SJSA1 (cell line): ENCODE data around the gene NCKAP5. TPM values are rescaled to one million over a fixed set of nuclear protein-coding genes. Genes with fewer than 3 reads are reported as not detected.

Experiments used
- DNase-seq, 2 experiments: peaks; one replicate each; pipeline ENCODE4 v3.0.0-alpha.2; 2015 to 2020; ENCODE audit warnings: low spot score in 2 of 2, low read depth in 1 of 2
- H3K27ac ChIP-seq: fragments of 250-450 bp; sonication (Bioruptor Pico); 2 replicates; pipeline ENCODE4 v1.5.1; 2020; ENCODE audit warnings: mild to moderate bottlenecking, moderate library complexity
- H3K27me3 ChIP-seq: fragments of 250-450 bp; sonication (Bioruptor Pico); replicated peaks from 2 replicates; pipeline ENCODE4 v1.5.1; 2020; ENCODE audit warnings: mild to moderate bottlenecking, moderate library complexity
- H3K36me3 ChIP-seq: fragments of 250-450 bp; sonication (Bioruptor Pico); 2 replicates; pipeline ENCODE4 v1.5.1; 2020; ENCODE audit warnings: mild to moderate bottlenecking
- H3K4me1 ChIP-seq: fragments of 250-450 bp; sonication (Bioruptor Pico); replicated peaks from 2 replicates; pipeline ENCODE4 v1.6.1; 2021; ENCODE audit warnings: mild to moderate bottlenecking
- H3K4me3 ChIP-seq: fragments of 250-450 bp; sonication (Bioruptor Pico); 2 replicates; pipeline ENCODE4 v1.5.1; 2020; ENCODE audit warnings: mild to moderate bottlenecking
- H3K9me3 ChIP-seq: fragments of 250-450 bp; sonication (Bioruptor Pico); replicated peaks from 2 replicates; pipeline ENCODE4 v1.5.1; 2020; ENCODE audit warnings: mild to moderate bottlenecking
- total RNA-seq: library from RNA; depleted of rRNA; stranded (reverse); fragments of >200 nt; shearing (Covaris generic); gene quantifications from 2 replicates; pipeline ENCODE4 v1.2.3, GENCODE V29; 2014

The NCKAP5 gene
- total RNA-seq, 1 experiment from 2014 or later, result 2.5 TPM

GRCh38 chr2:132738223-132738622 lies 830.0 kb downstream of the NCKAP5 start:
- no peak overlapping the region for H3K27ac ChIP-seq
- no peaks in the 10 kb centered on the region for H3K9me3 ChIP-seq
- H3K36me3 ChIP-seq, result no peaks in the 10 kb centered on the region
- 0 out of 2 replicates have a peak, but pooled peaks cover 4% of the 10 kb centered on the region for H3K4me1 ChIP-seq
- H3K27me3 ChIP-seq, result no peaks in the 10 kb centered on the region
- H3K4me3 ChIP-seq, result no peak overlapping the region
- DNase-seq, result no peak

DNA sequence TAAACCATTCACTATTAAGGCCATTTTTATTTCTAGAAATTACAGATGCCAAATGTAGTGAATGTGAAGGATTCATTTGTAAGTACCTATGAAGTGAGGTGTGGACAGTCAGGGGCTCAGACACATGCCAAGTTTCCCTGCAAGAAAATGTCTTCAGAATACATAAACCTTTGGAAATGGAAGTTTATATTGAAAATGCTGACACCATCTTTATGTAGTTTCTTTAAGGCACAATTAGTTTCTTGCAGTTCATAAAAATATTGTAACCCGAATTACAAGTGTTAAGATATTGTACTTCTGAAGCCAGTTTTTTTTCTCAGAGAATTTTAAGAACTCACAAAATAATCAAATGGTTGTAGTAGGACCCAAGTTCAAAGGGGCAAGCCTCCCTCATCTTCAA lies 832.2 kb downstream of the NCKAP5 start:
- no peaks in the 10 kb centered on the region for H3K4me1 ChIP-seq
- no peaks in the 10 kb centered on the region for H3K27me3 ChIP-seq
- DNase-seq, result no peak
- H3K27ac ChIP-seq, result no peak overlapping the region
- no peaks in the 10 kb centered on the region for H3K9me3 ChIP-seq
- H3K4me3 ChIP-seq, result no peak overlapping the region
- no peaks in the 10 kb centered on the region for H3K36me3 ChIP-seq

DNA sequence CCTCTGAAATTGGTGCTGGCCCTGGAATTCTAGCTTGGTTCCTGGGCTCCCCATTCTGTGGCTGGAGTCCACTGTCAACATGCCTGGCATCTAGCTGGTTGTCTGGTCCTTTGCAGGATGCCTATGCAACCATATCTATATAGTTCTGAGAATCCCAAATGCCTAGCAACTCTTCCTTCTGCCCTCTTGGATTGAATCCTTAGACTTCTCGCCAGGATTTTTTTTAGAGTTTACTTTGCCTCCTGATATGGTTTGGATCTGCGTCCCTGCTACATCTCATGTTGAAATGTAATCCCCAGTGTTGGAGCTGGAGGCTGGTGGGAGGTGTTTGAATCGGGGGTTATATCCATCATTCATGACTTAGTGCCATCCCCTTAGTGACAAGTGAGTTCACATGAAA lies 833.3 kb downstream of the NCKAP5 start:
- no peaks in the 10 kb centered on the region for H3K4me1 ChIP-seq
- no peaks in the 10 kb centered on the region for H3K27me3 ChIP-seq
- H3K27ac ChIP-seq, result no peak overlapping the region
- no peaks in the 10 kb centered on the region for H3K36me3 ChIP-seq
- H3K4me3 ChIP-seq, result no peak overlapping the region
- no peak for DNase-seq
- H3K9me3 ChIP-seq, result no peaks in the 10 kb centered on the region

GRCh38 chr2:132733094-132733493 lies 835.2 kb downstream of the NCKAP5 start:
- no peaks in the 10 kb centered on the region for H3K27me3 ChIP-seq
- H3K4me3 ChIP-seq, result no peak overlapping the region
- H3K9me3 ChIP-seq, result no peaks in the 10 kb centered on the region
- no peak overlapping the region for H3K27ac ChIP-seq
- no peaks in the 10 kb centered on the region for H3K36me3 ChIP-seq
- no peaks in the 10 kb centered on the region for H3K4me1 ChIP-seq
- no peak for DNase-seq

DNA sequence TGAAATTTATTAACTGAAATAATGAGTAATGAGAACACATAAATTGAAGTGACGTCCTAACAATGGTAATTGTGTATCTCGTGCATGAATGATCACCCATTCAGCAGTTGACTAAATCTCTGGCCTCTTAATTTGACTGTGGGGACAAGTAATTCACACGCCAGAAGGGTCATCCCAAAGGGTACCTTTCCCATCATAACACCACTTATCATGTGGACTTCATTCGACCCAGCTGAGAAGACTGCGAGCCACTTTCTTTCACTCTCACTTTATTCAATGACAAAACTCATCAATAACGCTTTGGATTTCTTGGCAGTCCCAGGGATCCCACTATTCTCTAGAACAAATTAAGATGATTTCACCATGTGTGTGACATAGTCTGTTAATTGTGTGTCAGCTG lies 835.6 kb downstream of the NCKAP5 start:
- Histone ChIP-seq H3K36me3 (no peaks in the 10 kb centered on the region), H3K27ac (no peak overlapping the region), H3K4me1 (no peaks in the 10 kb centered on the region), H3K4me3 (no peak overlapping the region), H3K27me3 (no peaks in the 10 kb centered on the region), H3K9me3 (no peaks in the 10 kb centered on the region)
- DNase-seq, result no peak

- no peak for DNase-seq
- H3K4me1 ChIP-seq, result no peaks in the 10 kb centered on the region
- no peaks in the 10 kb centered on the region for H3K36me3 ChIP-seq
- H3K27ac ChIP-seq, result no peak overlapping the region
- no peaks in the 10 kb centered on the region for H3K27me3 ChIP-seq
- H3K9me3 ChIP-seq, result no peaks in the 10 kb centered on the region
- H3K4me3 ChIP-seq, result no peak overlapping the region
These were observed 836.8 kb downstream of the NCKAP5 start for GRCh38 chr2:132731441-132731840.

- no peak for DNase-seq
These were observed 837.7 kb downstream of the NCKAP5 start for GRCh38 chr2:132730611-132731010.

DNA sequence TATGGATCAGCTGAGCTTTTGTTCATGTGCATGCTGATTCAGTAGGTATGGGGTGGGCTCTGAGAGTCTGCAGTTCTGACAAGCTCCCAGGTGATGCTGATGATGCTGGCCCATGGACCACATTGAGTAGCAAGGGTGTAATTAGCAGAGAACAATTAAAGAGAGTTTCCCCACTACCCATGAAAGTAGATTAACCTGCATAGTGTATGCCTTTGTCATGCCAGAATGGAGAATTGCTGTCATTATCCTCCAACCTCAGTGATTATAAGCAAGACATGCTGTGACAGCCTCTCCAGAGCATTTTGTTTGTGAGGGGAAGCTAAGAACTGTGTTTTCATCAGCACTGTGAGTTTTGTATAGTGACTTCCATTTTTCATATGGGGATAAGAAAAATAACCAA lies 838.7 kb downstream of the NCKAP5 start:
- no peaks in the 10 kb centered on the region for H3K4me1 ChIP-seq
- no peaks in the 10 kb centered on the region for H3K36me3 ChIP-seq
- H3K4me3 ChIP-seq, result no peak overlapping the region
- no peak overlapping the region for H3K27ac ChIP-seq
- H3K27me3 ChIP-seq, result no peaks in the 10 kb centered on the region
- no peak for DNase-seq
- no peaks in the 10 kb centered on the region for H3K9me3 ChIP-seq

More at GRCh38 chr2:132730611-132731010, 837.7 kb downstream of the NCKAP5 start:
- H3K4me1 ChIP-seq, result no peaks in the 10 kb centered on the region
- H3K27ac ChIP-seq, result no peak overlapping the region
- no peak overlapping the region for H3K4me3 ChIP-seq
- H3K9me3 ChIP-seq, result no peaks in the 10 kb centered on the region
- H3K27me3 ChIP-seq, result no peaks in the 10 kb centered on the region
- no peaks in the 10 kb centered on the region for H3K36me3 ChIP-seq

- no peak for DNase-seq
- H3K36me3 ChIP-seq, result no peaks in the 10 kb centered on the region
- H3K4me1 ChIP-seq, result no peaks in the 10 kb centered on the region
- H3K4me3 ChIP-seq, result no peak overlapping the region
- H3K27ac ChIP-seq, result no peak overlapping the region
- no peaks in the 10 kb centered on the region for H3K27me3 ChIP-seq
- no peaks in the 10 kb centered on the region for H3K9me3 ChIP-seq
These were observed 842.1 kb downstream of the NCKAP5 start for GRCh38 chr2:132726155-132726554.

GRCh38 chr2:132725748-132726147 lies 842.5 kb downstream of the NCKAP5 start:
- no peak for DNase-seq
- Histone ChIP-seq H3K27me3 (no peaks in the 10 kb centered on the region), H3K4me1 (no peaks in the 10 kb centered on the region), H3K36me3 (no peaks in the 10 kb centered on the region), H3K9me3 (no peaks in the 10 kb centered on the region), H3K27ac (no peak overlapping the region), H3K4me3 (no peak overlapping the region)

DNA sequence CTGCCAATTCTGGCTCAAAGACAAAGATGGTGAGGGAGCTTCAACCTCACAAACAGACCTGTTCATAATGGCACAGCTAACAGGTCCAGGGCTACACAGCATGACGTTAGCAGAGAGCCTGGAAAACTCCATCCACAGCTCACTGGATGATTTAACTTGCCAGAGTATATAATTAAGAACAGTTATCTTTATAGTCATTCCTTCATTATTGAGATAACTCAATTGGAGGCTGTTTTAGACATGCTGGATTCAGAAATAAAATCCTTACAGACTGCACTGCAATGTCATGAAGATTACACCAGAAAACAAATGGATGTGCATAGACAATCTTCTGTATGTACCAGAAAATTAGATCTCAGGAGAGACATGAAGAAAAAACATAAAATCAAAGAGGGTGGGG lies 843.1 kb downstream of the NCKAP5 start:
- Histone ChIP-seq H3K27ac (no peak overlapping the region), H3K4me3 (no peak overlapping the region), H3K36me3 (no peaks in the 10 kb centered on the region), H3K9me3 (no peaks in the 10 kb centered on the region), H3K4me1 (no peaks in the 10 kb centered on the region), H3K27me3 (no peaks in the 10 kb centered on the region)
- no peak for DNase-seq

DNA sequence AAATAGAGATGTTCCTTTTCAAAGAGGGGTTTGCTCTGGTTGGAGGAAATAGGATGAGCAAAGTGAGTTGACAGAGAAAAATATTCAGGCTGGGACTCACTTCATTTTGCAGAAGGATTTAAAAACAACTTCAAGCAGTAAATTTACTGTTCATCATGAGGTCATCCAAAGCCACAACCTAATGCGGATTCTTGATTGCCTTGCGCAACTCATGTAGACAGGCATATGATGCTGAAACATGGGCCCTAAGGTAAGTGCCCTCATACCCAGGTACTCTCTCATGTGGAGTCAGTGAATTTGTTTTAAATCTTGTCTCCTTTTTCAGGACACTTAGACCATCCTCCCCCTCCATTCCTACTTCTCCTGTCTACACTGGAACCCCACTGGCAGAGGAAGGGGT lies 846.3 kb downstream of the NCKAP5 start:
- Histone ChIP-seq H3K4me3 (no peak overlapping the region), H3K9me3 (no peaks in the 10 kb centered on the region), H3K27ac (no peak overlapping the region), H3K36me3 (no peaks in the 10 kb centered on the region), H3K27me3 (no peaks in the 10 kb centered on the region), H3K4me1 (no peaks in the 10 kb centered on the region)
- DNase-seq, result no peak

- Histone ChIP-seq H3K9me3 (no peaks in the 10 kb centered on the region), H3K27me3 (no peaks in the 10 kb centered on the region), H3K27ac (no peak overlapping the region), H3K4me3 (no peak overlapping the region), H3K4me1 (0 out of 2 replicates have a peak, but pooled peaks cover 6% of the 10 kb centered on the region), H3K36me3 (no peaks in the 10 kb centered on the region)
- DNase-seq, result no peak
These were observed 847.9 kb downstream of the NCKAP5 start for GRCh38 chr2:132720393-132720792.

GRCh38 chr2:132719480-132719879 lies 848.8 kb downstream of the NCKAP5 start:
- DNase-seq, result no peak
- no peaks in the 10 kb centered on the region for H3K27me3 ChIP-seq
- no peaks in the 10 kb centered on the region for H3K36me3 ChIP-seq
- H3K27ac ChIP-seq, result no peak overlapping the region
- 0 out of 2 replicates have a peak, but pooled peaks cover 6% of the 10 kb centered on the region for H3K4me1 ChIP-seq
- no peak overlapping the region for H3K4me3 ChIP-seq
- no peaks in the 10 kb centered on the region for H3K9me3 ChIP-seq

GRCh38 chr2:132716954-132717353 lies 851.3 kb downstream of the NCKAP5 start:
- no peaks in the 10 kb centered on the region for H3K36me3 ChIP-seq
- no peaks in the 10 kb centered on the region for H3K9me3 ChIP-seq
- DNase-seq, result no peak
- H3K4me1 ChIP-seq, result 0 out of 2 replicates have a peak, but pooled peaks cover 6% of the 10 kb centered on the region
- H3K4me3 ChIP-seq, result no peak overlapping the region
- no peak overlapping the region for H3K27ac ChIP-seq
- no peaks in the 10 kb centered on the region for H3K27me3 ChIP-seq
